MG63 (cell line): ENCODE results near the gene TPRG1L. TPM values are rescaled to one million over a fixed set of nuclear protein-coding genes. Genes with fewer than 3 reads are reported as not detected.

ENCODE experiments used
- DNase-seq: peaks from one replicate; pipeline ENCODE4 v3.0.0-alpha.2; 2020
- H3K27me3 ChIP-seq: fragments of 250-450 bp; sonication (Bioruptor Pico); 2 replicates; pipeline ENCODE4 v1.5.1; 2020; ENCODE audit warnings: mild to moderate bottlenecking, moderate library complexity
- H3K36me3 ChIP-seq: fragments of 250-450 bp; sonication (Bioruptor Pico); 2 replicates; pipeline ENCODE4 v1.5.1; 2020; ENCODE audit warnings: mild to moderate bottlenecking, moderate library complexity
- H3K4me3 ChIP-seq: fragments of 250-450 bp; sonication (Bioruptor Pico); 2 replicates; pipeline ENCODE4 v1.5.1; 2020; ENCODE audit warnings: mild to moderate bottlenecking, moderate library complexity
- H3K9me3 ChIP-seq: fragments of 250-450 bp; sonication (Bioruptor Pico); 2 replicates; pipeline ENCODE4 v1.5.1; 2020; ENCODE audit warnings: mild to moderate bottlenecking, moderate library complexity
- total RNA-seq: library from RNA; depleted of rRNA; stranded (reverse); fragments of >200 nt; shearing (Covaris generic); gene quantifications from 2 replicates; pipeline ENCODE4 v1.2.3, GENCODE V29; 2014; ENCODE audit warnings: low replicate concordance; rRNA removed

The TPRG1L gene
- total RNA-seq, 1 experiment from 2014 or later = 34.5 TPM

- Histone ChIP-seq H3K36me3 (no peaks in the 10 kb centered on the region), H3K27me3 (no peaks in the 10 kb centered on the region)
These were observed 47.6 kb downstream of the TPRG1L start for GRCh38 chr1:3672231-3672970.

GRCh38 chr1:3672971-3673361 lies 48.2 kb downstream of the TPRG1L start:
- Histone ChIP-seq H3K9me3 (no peaks in the 10 kb centered on the region), H3K36me3 (no peaks in the 10 kb centered on the region), H3K27me3 (no peaks in the 10 kb centered on the region), H3K4me3 (no peak overlapping the region)
- no peak for DNase-seq

More at GRCh38 chr1:3672231-3672970, 47.6 kb downstream of the TPRG1L start:
- Histone ChIP-seq H3K4me3 (no peak overlapping the region), H3K9me3 (no peaks in the 10 kb centered on the region)
- DNase-seq = no peak

GRCh38 chr1:3673381-3674099 lies 48.7 kb downstream of the TPRG1L start:
- no peak for DNase-seq

GRCh38 chr1:3674100-3675094 lies 49.6 kb downstream of the TPRG1L start:
- no peak overlapping the region for H3K4me3 ChIP-seq
- H3K36me3 ChIP-seq = no peaks in the 10 kb centered on the region
- no peaks in the 10 kb centered on the region for H3K27me3 ChIP-seq
- H3K9me3 ChIP-seq = no peaks in the 10 kb centered on the region
- DNase-seq = no peak

More at GRCh38 chr1:3673381-3674099, 48.7 kb downstream of the TPRG1L start:
- H3K36me3 ChIP-seq = no peaks in the 10 kb centered on the region
- no peak overlapping the region for H3K4me3 ChIP-seq
- no peaks in the 10 kb centered on the region for H3K9me3 ChIP-seq
- no peaks in the 10 kb centered on the region for H3K27me3 ChIP-seq

GRCh38 chr1:3675436-3675835 lies 50.6 kb downstream of the TPRG1L start:
- Histone ChIP-seq H3K4me3 (no peak overlapping the region), H3K9me3 (no peaks in the 10 kb centered on the region), H3K27me3 (no peaks in the 10 kb centered on the region), H3K36me3 (no peaks in the 10 kb centered on the region)
- no peak for DNase-seq

GRCh38 chr1:3676581-3677470 lies 52.0 kb downstream of the TPRG1L start:
- no peak overlapping the region for H3K4me3 ChIP-seq
- no peaks in the 10 kb centered on the region for H3K36me3 ChIP-seq
- no peaks in the 10 kb centered on the region for H3K9me3 ChIP-seq
- no peak for DNase-seq
- no peaks in the 10 kb centered on the region for H3K27me3 ChIP-seq

GRCh38 chr1:3677484-3677883 lies 52.7 kb downstream of the TPRG1L start:
- DNase-seq = no peak
- Histone ChIP-seq H3K9me3 (no peaks in the 10 kb centered on the region), H3K4me3 (no peak overlapping the region), H3K36me3 (no peaks in the 10 kb centered on the region), H3K27me3 (no peaks in the 10 kb centered on the region)

GRCh38 chr1:3678361-3679097 lies 53.7 kb downstream of the TPRG1L start:
- H3K4me3 ChIP-seq = no peak overlapping the region
- no peaks in the 10 kb centered on the region for H3K9me3 ChIP-seq
- no peaks in the 10 kb centered on the region for H3K27me3 ChIP-seq
- no peaks in the 10 kb centered on the region for H3K36me3 ChIP-seq
- no peak for DNase-seq

- H3K36me3 ChIP-seq = no peaks in the 10 kb centered on the region
- DNase-seq = no peak
- H3K4me3 ChIP-seq = no peak overlapping the region
These were observed 54.3 kb downstream of the TPRG1L start for GRCh38 chr1:3679098-3679555.

More at GRCh38 chr1:3679098-3679555, 54.3 kb downstream of the TPRG1L start:
- Histone ChIP-seq H3K9me3 (no peaks in the 10 kb centered on the region), H3K27me3 (no peaks in the 10 kb centered on the region)

Other genes starting within 250 kb of the TPRG1L start
- gene ARHGEF16, start 170.3 kb upstream of the TPRG1L start, total RNA-seq = 0.13 TPM in 1 of 2 replicates, not detected in the other
- gene MEGF6, start 13.5 kb upstream of the TPRG1L start, total RNA-seq = 121 and 198 TPM in 2 replicates
- gene WRAP73, start 25.1 kb downstream of the TPRG1L start, total RNA-seq = 37.6 and 52.7 TPM in 2 replicates
- 3.1 and 8.3 TPM in 2 replicates for gene TP73, start 27.5 kb downstream of the TPRG1L start, total RNA-seq
- not detected in 2 replicates for gene CCDC27, start 127.4 kb downstream of the TPRG1L start, total RNA-seq
- not detected in 2 replicates for gene SMIM1, start 147.7 kb downstream of the TPRG1L start, total RNA-seq
- 52.4 and 71.1 TPM in 2 replicates for gene LRRC47, start 171.5 kb downstream of the TPRG1L start, total RNA-seq
- gene CEP104, start 232.2 kb downstream of the TPRG1L start, total RNA-seq = 4.9 TPM in 2 replicates
- gene DFFB, start 232.5 kb downstream of the TPRG1L start, total RNA-seq = 12.7 and 19.1 TPM in 2 replicates